ENCODE measurements around the gene F2R.
"Not testable (repeated sequence)": the region's sequence is repeated elsewhere in the genome, so short reads cannot be mapped to it uniquely, and the experiment has no call there.

The F2R gene

DNA sequence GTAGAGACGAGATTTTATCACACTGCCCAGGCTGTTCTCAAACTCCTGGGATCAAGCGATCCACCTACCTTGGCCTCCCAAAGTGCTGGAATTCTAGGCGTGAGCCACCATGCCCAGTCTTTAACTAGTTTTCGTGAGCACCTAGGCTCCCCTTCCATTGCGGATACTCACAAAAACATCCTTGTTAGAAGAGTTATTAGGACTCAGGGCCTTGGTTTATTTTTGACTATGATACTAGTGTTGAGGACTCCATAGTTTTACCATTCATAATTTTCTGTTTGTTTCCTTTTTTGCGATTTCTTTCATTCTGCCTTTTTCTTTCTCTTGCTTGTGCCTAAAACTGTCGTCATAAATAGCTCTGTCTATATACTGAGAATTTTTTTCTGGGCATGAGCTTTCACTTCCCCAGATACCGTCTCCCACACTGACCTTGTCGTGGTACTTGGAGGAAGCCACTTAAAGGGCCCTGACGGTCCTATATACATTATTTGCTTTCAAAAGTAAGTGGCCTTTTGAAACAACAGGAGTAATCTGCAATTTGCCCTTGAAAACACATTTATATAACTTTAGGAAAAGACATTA, 5.2 kb downstream of the F2R start:
- DNase-seq (ENCODE audit: low read depth) = no peak

DNA sequence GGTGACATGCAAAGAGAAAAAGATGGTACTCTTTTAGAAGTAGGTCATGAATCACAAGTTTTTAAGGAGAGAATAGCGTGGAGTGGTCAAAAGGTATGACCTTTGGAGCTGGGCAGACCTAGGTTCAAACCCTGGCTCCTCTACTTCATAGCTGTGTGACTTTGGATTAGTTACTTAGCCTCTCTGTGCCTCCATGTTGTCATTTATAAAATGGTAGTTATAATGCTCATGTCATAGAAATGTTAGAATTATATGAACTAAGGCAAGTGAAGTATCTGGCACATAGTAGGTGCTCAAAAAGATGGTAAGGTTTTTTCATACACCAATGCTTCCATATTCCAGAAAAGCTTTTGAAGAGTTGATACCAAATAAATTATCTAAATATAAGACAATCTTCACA, 7.3 kb downstream of the F2R start:
- no peak for DNase-seq (ENCODE audit: low read depth)

DNA sequence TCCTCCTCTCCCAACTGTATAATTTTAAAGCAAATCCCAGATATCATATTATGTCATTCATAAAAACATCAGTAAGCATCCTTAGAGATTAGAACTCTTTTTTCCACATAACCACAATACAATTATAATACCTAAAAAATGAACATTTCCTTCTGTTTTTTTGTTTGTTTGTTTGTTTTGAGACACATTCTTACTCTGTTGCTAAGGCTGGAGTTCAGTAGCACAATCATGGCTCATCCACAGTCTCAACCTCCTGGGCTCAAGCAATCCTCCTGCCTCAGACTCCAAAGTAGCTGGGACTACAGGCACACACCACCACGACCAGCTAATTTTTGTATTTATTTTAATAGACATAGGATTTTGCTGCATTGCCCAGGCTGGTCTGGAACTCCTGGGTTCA, 8.0 kb downstream of the F2R start:
- DNase-seq (ENCODE audit: low read depth) = no peak

DNA sequence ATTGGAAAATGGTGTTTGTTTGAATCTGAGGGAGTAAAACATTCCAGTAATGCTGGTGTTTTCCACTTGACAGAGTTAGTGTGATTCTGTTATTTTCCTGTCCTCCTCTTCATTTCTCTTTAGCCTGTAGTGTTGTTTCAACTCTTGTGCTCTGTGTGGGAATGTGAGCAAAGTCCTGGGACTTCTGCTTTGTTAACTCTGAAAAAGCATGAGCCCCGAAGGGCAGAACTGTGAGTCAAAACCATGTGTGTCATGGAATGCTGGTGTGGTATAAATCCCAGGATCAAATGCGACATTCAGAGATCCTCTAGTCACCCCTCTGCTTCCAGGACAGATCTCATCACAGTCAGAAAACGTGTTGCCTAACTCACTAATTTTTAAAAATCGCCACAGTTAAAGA, 8.9 kb downstream of the F2R start:
- no peak for DNase-seq (ENCODE audit: low read depth)

DNA sequence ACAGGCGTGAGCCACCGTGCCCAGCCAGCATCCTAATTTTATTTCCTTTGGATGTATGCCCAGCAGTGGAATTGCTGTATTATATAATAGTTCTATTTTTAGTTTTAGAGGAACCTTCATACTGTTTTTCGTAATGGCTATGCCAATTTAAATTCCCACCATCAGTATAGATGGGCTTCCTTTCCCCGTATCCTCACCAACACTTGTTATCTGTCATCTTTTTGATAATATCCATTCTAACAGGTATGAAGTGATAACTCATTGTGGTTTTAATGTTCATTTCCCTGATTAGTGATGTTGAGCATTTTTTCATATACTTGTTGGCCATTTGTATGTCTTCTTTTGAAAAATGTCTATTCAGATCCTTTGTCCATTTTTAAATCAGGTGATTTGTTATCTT, 13.0 kb downstream of the F2R start:
- no peak for DNase-seq (ENCODE audit: low read depth)

DNA sequence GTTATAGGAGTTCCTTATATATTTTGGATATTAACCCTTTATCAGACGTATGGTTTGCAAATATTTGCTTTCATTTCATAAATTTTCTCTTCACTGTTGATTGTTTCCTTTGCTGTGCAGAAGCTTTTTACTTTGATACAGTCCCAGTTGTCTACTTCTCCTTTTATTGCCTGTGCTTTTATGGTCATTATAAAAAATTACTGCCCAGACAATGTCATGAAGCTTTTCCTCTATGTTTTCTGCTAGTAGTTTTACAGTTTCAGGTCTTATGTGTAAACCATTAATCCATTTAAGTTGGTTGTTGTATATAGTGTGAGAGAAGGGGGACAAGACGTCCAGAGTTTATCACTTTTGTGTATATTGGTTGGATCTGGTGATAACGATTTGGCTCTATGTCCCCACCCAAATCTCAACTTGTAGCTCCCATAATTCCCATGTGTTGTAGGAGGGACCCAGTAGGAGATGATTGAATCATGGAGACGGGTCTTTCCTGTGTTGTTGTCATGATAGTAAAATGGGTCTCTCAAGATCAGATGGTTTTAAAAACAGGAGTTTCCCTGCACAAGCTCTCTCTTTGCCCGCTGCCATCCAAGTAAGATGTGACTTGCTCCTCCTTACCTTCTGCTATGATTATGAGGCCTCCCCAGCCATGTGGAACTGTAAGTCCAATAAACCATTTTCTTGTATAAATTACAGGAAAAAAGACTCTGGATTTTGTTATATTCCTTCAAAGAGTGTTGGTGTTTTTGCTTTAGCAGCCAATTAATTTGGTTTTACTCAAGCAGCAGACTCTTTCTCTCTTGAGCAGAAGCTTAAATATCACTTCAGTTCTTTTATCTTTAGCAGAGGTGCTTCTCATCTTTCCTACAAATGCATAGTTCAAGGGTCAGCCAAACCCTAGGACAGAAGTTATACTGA, 13.7 kb downstream of the F2R start:
- no peak for DNase-seq (ENCODE audit: low read depth)

DNA sequence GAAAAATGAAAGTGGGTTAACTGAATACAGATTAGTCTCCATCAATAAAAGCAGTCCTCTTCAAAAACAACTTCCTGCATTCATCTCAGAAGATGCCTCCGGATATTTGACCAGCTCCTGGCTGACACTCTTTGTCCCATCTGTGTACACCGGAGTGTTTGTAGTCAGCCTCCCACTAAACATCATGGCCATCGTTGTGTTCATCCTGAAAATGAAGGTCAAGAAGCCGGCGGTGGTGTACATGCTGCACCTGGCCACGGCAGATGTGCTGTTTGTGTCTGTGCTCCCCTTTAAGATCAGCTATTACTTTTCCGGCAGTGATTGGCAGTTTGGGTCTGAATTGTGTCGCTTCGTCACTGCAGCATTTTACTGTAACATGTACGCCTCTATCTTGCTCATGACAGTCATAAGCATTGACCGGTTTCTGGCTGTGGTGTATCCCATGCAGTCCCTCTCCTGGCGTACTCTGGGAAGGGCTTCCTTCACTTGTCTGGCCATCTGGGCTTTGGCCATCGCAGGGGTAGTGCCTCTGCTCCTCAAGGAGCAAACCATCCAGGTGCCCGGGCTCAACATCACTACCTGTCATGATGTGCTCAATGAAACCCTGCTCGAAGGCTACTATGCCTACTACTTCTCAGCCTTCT, 16.6 kb downstream of the F2R start:
- no peak for DNase-seq (ENCODE audit: low read depth)

DNA sequence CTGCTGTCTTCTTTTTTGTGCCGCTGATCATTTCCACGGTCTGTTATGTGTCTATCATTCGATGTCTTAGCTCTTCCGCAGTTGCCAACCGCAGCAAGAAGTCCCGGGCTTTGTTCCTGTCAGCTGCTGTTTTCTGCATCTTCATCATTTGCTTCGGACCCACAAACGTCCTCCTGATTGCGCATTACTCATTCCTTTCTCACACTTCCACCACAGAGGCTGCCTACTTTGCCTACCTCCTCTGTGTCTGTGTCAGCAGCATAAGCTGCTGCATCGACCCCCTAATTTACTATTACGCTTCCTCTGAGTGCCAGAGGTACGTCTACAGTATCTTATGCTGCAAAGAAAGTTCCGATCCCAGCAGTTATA, 17.1 kb downstream of the F2R start:
- peak; percentile 41 for DNase-seq (ENCODE audit: low read depth)

DNA sequence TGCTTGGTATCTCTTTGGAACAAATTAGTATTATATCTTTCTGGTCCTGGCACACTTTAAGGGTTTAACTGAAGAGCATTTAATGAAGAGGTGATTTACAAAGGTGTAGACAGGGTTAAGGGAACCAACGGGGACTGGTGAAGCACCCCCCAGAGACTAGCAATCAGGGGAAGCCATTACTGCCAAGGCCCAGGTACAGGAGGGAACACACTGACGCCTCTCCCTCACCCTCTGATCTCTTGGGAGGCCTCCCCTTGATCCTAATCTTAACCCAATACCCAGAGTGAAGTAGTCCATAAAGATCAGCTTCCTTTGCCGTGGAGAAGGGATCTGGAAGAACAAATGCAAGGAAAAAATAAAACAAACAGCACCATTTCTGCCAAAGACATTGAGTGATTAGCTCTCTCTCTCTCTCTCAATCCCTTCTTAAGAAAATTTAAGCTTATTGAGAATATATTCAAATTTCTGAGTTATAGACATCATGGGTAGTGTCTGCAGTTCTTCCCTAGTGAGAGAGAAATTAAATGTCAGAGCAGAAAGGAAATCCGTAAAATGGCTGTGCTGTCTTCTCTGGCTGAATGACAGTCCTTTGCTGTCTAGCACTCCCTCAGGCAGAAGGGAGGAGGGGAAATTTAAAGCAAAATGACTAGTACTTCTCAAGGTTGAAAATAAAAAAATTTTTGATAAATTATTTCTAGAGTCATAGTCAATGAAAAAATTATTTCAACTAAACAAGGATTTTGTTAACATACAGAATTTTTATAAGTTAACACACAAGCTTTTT, 20.0 kb downstream of the F2R start:
- no peak for DNase-seq (ENCODE audit: low read depth)

DNA sequence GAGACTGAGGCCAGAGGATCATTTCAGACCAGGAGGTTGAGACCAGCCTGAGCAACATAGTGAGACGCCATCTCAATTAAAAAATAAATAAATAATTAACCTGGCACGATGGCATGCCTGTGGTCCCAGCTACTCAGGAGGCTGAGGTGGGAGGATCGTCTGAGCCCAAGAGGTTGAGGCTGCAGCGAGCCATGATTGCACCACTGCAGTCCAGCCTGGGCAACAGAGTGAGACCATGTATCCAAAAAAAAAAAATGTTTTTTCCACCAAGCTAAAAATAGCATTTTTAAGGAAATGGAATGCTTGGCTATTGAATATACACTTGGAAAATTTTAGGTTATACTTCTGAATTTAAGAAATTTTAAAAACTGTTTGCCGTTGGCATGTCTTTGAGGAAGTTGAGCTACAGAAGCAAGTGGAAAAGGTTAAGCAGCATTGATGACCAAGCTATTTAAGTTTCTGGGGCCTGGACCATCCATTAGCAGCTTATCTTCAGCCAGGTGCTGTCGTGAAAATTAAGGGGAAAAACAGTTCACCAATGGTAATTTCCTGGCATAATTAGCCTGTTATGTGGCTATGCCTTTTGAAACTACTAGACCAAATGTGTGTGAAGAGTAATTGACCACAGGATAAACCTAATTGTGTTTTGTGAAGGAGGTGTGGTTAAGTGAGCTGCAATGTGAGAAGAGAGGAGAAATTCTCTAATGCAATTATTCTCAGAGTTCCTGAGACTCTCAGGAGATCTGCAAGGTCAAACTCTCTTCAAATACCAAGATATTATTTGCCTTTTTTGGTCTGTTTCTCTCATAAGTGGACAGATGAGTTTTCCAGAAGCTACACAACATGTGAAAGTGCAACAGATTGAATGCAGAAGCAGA, 21.0 kb downstream of the F2R start:
- DNase-seq (ENCODE audit: low read depth) = no peak

DNA sequence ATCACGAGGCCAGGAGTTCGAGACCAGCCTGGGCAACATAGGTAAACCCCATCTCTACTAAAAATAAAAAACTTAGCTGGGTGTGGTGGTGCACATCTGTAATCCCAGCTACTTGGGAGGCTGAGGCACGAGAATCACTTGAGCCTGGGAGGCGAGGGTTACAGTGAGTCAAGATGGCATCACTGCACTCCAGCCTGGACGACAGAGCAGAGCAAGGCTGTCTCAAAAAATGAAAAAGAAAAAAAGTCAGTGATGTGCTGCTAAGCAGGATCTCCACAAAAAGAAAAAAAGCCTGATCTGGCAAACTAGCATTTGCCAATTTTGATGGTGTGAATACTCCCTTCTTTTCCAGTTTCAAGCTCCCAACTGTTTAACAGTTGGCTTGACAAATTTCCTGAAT, 21.9 kb downstream of the F2R start:
- DNase-seq (ENCODE audit: low read depth) = no peak

DNA sequence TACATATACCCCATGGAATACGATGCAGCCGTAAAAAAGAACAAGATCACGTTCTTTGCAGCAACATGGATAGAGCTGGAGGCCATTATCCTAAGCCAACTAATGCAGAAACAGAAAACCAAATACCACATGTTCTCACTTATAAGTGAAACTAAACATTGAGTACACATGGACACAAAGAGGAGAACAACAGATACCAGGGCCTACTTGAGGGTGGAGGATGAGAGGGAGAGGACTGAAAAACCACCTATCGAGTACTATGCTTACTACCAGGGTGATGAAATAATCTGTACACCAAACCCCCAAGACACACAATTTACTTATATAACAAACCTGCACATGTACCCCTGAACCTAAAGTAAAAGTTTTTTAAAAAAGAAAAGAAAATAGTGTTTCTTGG, 25.6 kb downstream of the F2R start:
- not testable (repeated sequence) for DNase-seq (ENCODE audit: low read depth)

DNA sequence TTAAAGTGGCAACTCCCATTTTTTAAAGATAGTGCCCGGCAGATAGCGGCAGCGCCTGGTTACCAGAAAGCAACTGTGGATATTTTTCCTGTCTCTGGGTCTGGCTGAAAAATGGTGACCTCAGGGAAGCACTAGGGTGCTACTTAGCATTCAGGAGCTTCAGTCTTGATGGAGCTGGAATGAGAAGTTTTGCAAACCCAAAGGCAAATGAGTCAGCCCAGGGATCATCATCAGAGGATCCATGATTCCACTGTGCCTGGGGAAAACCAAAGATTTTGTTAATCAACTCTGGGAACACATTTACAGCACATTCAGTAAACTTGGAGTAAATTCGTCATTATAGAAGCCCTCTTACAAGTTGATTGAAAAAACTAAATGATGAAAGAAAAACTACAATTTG, 26.7 kb downstream of the F2R start:
- no peak for DNase-seq (ENCODE audit: low read depth)

DNA sequence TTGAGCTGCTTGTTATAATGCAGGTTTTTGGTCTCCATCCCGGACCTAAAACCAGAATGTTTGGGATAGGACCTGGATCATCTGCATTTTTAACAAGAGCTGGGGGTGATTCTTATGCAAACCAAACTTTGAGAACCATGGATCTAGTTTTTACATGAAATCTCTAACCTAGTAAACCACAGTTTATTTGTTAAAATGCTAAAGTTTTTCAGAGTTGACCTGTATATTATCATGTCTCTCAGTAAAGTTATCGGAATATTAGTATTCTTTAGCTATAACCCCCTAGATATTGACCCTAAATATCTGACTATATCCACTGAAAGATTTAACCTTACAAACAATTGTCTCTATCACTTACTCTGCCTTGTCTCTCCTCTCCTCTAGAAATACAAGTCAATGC, 28.7 kb downstream of the F2R start:
- DNase-seq (ENCODE audit: low read depth) = no peak

DNA sequence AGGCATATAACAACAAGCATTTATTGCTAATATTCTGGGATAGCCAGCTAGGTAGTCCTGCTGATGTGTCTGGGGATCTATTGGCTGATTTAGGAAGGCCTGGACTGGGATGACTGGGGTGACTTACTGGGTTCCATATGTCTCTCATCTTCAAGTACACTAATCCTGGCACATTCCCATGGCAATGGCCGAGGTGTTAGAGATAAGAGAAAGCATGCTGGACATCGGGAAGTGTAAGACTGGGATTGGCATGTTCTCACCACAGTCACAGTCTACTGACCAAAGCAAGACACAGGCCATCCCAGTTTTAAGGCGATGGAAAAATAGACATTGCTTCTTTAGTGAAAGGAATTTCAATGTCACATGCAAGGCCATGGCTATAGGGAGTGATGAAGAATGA, 29.7 kb downstream of the F2R start:
- no peak for DNase-seq (ENCODE audit: low read depth)

DNA sequence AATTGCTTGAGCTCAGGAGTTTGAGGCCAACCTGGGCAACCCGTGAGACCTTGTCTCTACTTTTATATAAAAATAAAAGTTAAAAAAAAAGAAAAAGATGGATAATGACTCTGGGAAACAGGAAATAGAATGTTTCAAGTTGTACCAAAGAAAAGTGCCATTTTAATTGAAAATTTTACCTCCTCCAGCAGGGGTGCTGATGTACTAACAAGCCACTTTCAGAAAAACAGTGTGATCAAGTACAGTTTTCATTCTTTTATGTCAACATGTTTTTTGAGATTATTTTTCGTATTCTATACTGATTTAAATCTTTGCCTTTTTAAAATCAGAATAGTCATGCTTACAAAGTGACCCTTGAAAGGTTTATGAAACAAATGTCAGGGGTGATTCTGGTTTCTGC, 30.8 kb downstream of the F2R start:
- no peak for DNase-seq (ENCODE audit: low read depth)

DNA sequence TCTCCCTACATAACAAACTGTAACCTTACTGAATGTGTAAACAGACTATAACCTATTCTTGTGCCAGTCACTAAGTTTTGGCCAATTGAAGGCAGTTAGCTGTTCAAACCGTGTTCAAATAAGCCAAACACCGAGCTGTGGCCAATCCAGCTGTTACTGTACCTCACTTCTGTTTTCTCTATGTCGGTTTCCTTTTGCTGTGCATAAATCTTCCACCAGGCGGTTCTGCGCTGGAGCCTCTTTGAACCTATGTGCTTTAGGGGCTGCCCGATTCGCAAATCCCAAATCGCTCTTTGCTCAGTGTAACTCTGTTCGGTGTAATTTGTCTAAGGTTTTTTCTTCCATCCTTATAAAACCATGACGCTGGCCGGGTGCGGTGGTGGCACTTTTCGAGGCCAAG, 31.8 kb downstream of the F2R start:
- no peak for DNase-seq (ENCODE audit: low read depth)

DNA sequence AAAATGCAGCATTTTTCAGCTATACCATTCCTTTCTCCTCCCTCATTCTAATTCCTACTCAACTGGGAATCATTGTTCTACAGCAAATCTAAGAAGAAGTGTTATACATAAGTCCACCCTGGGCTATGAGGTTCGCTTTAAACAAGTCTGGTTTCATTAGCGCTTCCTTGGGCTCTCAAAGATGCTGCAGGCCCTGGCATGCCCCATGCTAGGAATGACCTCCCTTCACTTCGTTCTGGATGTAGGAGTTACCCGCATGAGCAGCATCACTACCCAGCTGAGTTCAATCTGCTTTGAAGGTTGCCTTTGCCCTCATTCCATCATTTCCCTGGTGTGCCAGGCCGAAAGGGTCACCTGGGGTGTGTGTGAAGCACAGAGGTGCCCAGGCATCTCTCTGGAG, 35.4 kb downstream of the F2R start:
- no peak for DNase-seq (ENCODE audit: low read depth)

DNA sequence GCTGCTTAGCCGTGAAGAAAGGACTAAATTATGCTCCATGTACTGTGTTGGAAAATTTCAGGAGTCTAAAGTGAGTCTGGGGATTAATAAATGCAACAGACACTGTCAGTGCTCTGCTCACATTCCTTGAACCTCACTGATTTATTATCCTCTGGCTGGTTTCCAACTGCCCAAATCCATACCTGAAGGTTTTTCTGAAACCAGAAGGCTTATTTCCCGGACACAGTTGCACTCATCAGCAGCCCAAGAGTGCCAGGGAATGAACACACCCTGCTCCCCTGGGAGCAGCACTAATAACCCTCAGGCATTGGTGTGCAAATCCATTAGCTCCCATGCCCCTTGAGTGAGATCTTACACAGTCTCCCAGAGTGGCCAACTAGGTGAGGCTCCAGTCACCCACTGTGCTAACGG, 38.7 kb downstream of the F2R start:
- no peak for DNase-seq (ENCODE audit: low read depth)

DNA sequence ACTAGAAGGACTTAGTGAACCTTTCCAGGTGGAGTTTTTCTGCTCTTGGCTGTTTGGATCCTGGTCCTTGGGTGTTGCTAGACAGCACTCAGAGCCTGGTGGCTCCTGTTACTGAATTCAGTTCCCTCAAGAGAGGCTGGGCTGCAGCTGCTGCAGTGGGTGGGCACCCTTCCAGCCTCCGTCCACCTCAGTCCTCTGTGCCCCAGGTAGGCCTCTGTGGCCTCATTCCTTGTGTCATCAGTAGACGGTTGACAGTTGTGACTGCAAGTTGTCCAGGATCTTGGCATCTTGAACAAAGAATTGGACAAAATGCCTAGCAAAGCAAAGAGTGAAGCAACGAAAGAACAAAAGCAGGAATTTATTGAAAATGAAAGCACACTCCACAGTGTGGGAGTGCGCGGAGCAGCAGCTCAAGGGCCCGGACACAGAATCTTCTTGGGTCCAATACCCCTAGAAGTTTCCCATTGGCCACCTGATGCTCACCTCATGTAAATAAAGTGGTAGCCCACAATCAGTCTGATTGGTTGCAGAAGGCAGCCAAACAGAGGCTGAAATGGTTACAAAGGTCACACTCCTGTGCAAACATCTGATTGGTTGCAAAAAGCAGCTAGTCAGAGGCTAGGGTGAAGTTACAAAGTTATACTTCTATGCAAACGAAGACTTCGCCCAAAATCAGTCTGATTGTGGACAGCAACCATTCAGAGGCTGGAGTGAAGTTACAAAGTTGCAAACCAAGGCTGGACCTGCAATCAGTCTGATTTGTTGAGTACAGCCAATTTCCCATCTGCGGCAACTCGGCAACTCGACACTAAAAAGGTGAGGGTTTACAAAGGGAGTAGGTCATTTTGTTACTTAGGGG, 40.1 kb downstream of the F2R start:
- DNase-seq (ENCODE audit: low read depth) = no peak

DNA sequence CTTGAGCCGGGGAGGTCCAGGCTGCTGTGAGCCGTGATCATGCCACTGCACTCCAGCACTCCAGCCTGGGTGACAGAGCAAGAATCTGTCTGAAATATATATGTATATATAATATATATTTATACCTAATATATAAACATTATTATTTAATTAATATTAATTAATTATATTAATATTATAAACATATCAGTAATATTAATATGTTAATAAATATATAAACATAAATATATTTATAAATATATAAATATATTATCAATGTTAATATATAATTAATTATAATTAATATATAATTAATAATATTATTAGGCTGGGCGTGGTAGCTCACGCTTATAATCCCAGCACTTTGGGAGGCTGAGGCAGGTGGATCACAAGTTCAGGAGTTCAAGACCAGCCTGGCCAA, 41.1 kb downstream of the F2R start:
- no peak for DNase-seq (ENCODE audit: low read depth)

All from stimulated activated CD8-positive, alpha-beta memory T cell treated with anti-CD3 and anti-CD28 coated beads, Interleukin-4, amount 100 ng/mL, for 24 hours (primary cell).